ENCODE results near the gene ZNF211. TPM values are rescaled to one million over a fixed set of nuclear protein-coding genes. Genes with fewer than 3 reads are reported as not detected.

ZNF211 gene
- total RNA-seq, 1 donor from 2014 or later, result 12.6 TPM

- TF ChIP-seq, protein P1, sequence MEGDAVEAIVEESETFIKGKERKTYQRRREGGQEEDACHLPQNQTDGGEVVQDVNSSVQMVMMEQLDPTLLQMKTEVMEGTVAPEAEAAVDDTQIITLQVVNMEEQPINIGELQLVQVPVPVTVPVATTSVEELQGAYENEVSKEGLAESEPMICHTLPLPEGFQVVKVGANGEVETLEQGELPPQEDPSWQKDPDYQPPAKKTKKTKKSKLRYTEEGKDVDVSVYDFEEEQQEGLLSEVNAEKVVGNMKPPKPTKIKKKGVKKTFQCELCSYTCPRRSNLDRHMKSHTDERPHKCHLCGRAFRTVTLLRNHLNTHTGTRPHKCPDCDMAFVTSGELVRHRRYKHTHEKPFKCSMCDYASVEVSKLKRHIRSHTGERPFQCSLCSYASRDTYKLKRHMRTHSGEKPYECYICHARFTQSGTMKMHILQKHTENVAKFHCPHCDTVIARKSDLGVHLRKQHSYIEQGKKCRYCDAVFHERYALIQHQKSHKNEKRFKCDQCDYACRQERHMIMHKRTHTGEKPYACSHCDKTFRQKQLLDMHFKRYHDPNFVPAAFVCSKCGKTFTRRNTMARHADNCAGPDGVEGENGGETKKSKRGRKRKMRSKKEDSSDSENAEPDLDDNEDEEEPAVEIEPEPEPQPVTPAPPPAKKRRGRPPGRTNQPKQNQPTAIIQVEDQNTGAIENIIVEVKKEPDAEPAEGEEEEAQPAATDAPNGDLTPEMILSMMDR (IDR thresholded peaks at IDR 0.05), result no peak
- Mint-ChIP-seq H3K4me3 (ENCODE audit: unreplicated experiment) (no peak overlapping the region), H3K9me3 (ENCODE audit: low read depth) (peaks cover 80% of the 10 kb centered on the region), H3K4me1 (ENCODE audit: low read depth) (peaks cover under 1% of the 10 kb centered on the region), H3K27ac (ENCODE audit: unreplicated experiment) (no peak overlapping the region), H3K27me3 (ENCODE audit: low read depth) (no peaks in the 10 kb centered on the region), H3K36me3 (ENCODE audit: low read depth) (peaks cover 85% of the 10 kb centered on the region)
- no peak for DNase-seq (ENCODE audit: low spot score)
These were observed 12.2 kb upstream of the ZNF211 start for GRCh38 chr19:57620673-57621348.

DNA sequence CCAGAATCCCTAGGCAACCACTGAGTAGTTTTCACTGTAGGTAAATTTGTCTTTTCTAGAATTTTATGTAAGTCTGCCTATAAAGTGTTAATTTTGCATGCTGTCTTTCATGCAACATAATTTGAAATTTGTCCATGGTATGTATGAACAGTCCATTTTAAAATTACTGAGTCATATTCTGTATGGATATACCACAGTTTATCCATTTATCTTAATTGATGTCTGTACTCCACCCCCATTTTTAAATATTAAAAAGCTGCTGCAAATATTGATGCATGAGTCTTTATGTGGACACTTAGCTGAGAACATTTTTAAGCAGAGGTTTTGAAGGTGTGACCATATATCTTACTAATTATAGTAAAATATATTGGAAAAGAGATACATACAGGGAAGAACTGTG, 9.9 kb upstream of the ZNF211 start:
- Mint-ChIP-seq H3K4me3 (ENCODE audit: unreplicated experiment) (no peak overlapping the region), H3K9me3 (ENCODE audit: low read depth) (peaks cover 68% of the 10 kb centered on the region), H3K4me1 (ENCODE audit: low read depth) (no peaks in the 10 kb centered on the region), H3K27ac (ENCODE audit: unreplicated experiment) (no peak overlapping the region), H3K27me3 (ENCODE audit: low read depth) (no peaks in the 10 kb centered on the region), H3K36me3 (ENCODE audit: low read depth) (peaks cover 68% of the 10 kb centered on the region)
- TF ChIP-seq, protein P1 (IDR thresholded peaks at IDR 0.05), result no peak
- DNase-seq (ENCODE audit: low spot score), result no peak

DNA sequence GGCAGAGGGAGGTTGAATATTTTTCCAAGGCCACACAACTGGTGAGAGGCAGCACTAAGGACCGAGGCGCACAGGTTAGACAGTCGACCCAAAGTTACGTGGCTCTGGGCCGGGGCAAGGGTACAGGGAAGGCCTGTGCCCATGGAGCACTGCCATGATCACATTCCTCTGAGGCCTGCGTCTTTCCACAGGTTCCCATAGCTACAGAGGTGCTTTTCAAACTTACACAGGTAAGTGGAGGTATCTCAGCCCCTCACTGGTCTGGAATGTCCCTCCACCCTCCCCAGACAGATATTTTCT, 814 bp downstream of the ZNF211 start:
- H3K9me3 Mint-ChIP-seq (ENCODE audit: low read depth), result peaks cover 35% of the 10 kb centered on the region
- no peak for DNase-seq (ENCODE audit: low spot score)
- H3K4me1 Mint-ChIP-seq (ENCODE audit: low read depth), result peaks cover 18% of the 10 kb centered on the region
- H3K27me3 Mint-ChIP-seq (ENCODE audit: low read depth), result no peaks in the 10 kb centered on the region
- TF ChIP-seq, protein P1 (IDR thresholded peaks at IDR 0.05), result no peak
- H3K27ac Mint-ChIP-seq (ENCODE audit: unreplicated experiment), result peak overlapping the region; percentile 80
- H3K4me3 Mint-ChIP-seq (ENCODE audit: unreplicated experiment), result peak overlapping the region; percentile 84
- H3K36me3 Mint-ChIP-seq (ENCODE audit: low read depth), result peaks cover 40% of the 10 kb centered on the region

DNA sequence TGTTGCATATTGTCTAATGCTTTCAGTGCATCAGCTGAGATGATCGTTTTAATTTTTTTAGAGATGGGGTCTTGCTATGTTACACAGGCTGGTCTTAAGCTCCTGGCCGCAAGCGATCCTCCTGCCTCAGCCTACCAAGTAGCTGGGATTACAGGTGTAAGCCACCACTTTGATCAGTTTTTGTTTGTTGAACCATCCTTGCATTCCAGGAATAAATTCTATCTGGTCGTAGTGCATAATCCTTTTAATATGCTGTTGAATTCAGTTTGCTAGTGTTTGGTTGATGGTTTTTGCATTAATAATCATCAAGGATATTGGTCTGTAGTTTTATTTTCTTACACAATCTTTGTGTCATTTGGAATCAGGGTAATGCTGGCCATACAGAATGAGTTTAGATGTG, 4.4 kb downstream of the ZNF211 start:
- H3K4me3 Mint-ChIP-seq (ENCODE audit: unreplicated experiment), result no peak overlapping the region
- no peaks in the 10 kb centered on the region for H3K27me3 Mint-ChIP-seq (ENCODE audit: low read depth)
- peaks cover 57% of the 10 kb centered on the region for H3K9me3 Mint-ChIP-seq (ENCODE audit: low read depth)

GRCh38 chr19:57641715-57642234, 8.8 kb downstream of the ZNF211 start:
- TF ChIP-seq, protein P1 (IDR thresholded peaks at IDR 0.05), result no peak
- Mint-ChIP-seq H3K9me3 (ENCODE audit: low read depth) (peaks cover 50% of the 10 kb centered on the region), H3K4me1 (ENCODE audit: low read depth) (no peaks in the 10 kb centered on the region), H3K27me3 (ENCODE audit: low read depth) (no peaks in the 10 kb centered on the region), H3K36me3 (ENCODE audit: low read depth) (peaks cover 58% of the 10 kb centered on the region), H3K27ac (ENCODE audit: unreplicated experiment) (no peak overlapping the region), H3K4me3 (ENCODE audit: unreplicated experiment) (no peak overlapping the region)
- no peak for DNase-seq (ENCODE audit: low spot score)

More for the DNA sequence above, 4.4 kb downstream of the ZNF211 start:
- Mint-ChIP-seq H3K27ac (ENCODE audit: unreplicated experiment) (no peak overlapping the region), H3K36me3 (ENCODE audit: low read depth) (peaks cover 69% of the 10 kb centered on the region), H3K4me1 (ENCODE audit: low read depth) (peaks cover 18% of the 10 kb centered on the region)
- DNase-seq (ENCODE audit: low spot score), result no peak
- TF ChIP-seq, protein P1 (IDR thresholded peaks at IDR 0.05), result no peak
